ENCODE results near the gene SEPTIN1. TPM values are rescaled to one million over a fixed set of nuclear protein-coding genes. Genes with fewer than 3 reads are reported as not detected.

The SEPTIN1 gene
- polyA plus RNA-seq, 3 donors, result 0.31 to 0.60 (median 0.49) TPM

- Histone ChIP-seq H3K27me3 (ENCODE audit: control insufficient read depth in 2 of 2, insufficient read depth in 2 of 2, low read length in 2 of 2) (no peaks in the 10 kb centered on the region), H3K4me1 (ENCODE audit: control insufficient read depth in 1 of 2, insufficient read depth in 2 of 2, low read length in 2 of 2) (peaks cover 26 to 36% of the 10 kb centered on the region in 2 donors), H3K9me3 (replicated peaks in 1 of 2; ENCODE audit: control insufficient read depth in 1 of 2, insufficient read depth in 1 of 2, low read length in 2 of 2) (no peaks in the 10 kb centered on the region), H3K4me3 (replicated peaks in 1 of 3; ENCODE audit: low read depth in 2 of 3, low read length in 3 of 3) (peak overlapping the region; percentile 82 to 100 (median 96)), H3K27ac (ENCODE audit: low read depth in 1 of 2, low read length in 2 of 2) (peak overlapping the region; percentile 94 to 99), H3K79me2 (ENCODE audit: insufficient read depth, low read length) (peaks cover 55% of the 10 kb centered on the region), H3K4me2 (replicated peaks; ENCODE audit: extremely low read depth, low read length, poor library complexity, severe bottlenecking) (peak overlapping the region; percentile 100), H3K9ac (ENCODE audit: insufficient read depth, low read length, poor library complexity, severe bottlenecking) (peak overlapping the region; percentile 88), H4K20me1 (ENCODE audit: insufficient read depth, low read length) (peaks cover 70% of the 10 kb centered on the region), H2AFZ (ENCODE audit: insufficient read depth, low read depth, low read length, poor library complexity, severe bottlenecking) (peak overlapping the region; percentile 81), H3K36me3 (replicated peaks in 1 of 2; ENCODE audit: control insufficient read depth in 1 of 2, insufficient read depth in 2 of 2, low read length in 2 of 2) (peaks cover 61 to 72% of the 10 kb centered on the region in 2 donors)
- no peaks in the 10 kb centered on the region for H3K9me3 Mint-ChIP-seq
- H3K27me3 Mint-ChIP-seq (ENCODE audit: low read depth in 3 of 3), result peaks cover 0 to 1% (median 0%) of the 10 kb centered on the region in 3 donors
- under 1% methylated on average over 34 of the region's 36 CpGs for WGBS (ENCODE audit: insufficient coverage)
- peaks cover 59 to 69% of the 10 kb centered on the region in 2 donors for H3K36me3 Mint-ChIP-seq
- peaks cover 37% of the 10 kb centered on the region for H3K4me1 Mint-ChIP-seq
- TF ChIP-seq, protein P1, sequence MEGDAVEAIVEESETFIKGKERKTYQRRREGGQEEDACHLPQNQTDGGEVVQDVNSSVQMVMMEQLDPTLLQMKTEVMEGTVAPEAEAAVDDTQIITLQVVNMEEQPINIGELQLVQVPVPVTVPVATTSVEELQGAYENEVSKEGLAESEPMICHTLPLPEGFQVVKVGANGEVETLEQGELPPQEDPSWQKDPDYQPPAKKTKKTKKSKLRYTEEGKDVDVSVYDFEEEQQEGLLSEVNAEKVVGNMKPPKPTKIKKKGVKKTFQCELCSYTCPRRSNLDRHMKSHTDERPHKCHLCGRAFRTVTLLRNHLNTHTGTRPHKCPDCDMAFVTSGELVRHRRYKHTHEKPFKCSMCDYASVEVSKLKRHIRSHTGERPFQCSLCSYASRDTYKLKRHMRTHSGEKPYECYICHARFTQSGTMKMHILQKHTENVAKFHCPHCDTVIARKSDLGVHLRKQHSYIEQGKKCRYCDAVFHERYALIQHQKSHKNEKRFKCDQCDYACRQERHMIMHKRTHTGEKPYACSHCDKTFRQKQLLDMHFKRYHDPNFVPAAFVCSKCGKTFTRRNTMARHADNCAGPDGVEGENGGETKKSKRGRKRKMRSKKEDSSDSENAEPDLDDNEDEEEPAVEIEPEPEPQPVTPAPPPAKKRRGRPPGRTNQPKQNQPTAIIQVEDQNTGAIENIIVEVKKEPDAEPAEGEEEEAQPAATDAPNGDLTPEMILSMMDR (IDR thresholded peaks at IDR 0.05), result no peak
- H3K27ac Mint-ChIP-seq, result peak overlapping the region; percentile 97 to 100 (median 99)
- peak overlapping the region; percentile 97 for H3K4me3 Mint-ChIP-seq
- intact Hi-C loops (cut with micrococcal nuclease), result loop anchor here (2.0 to 10.0 kb wide), 2 partner anchors 16 to 50 kb away; partner anchors contain the start of genes TBC1D10B (in 1 of the 2) and ZNF771 (in 1 of the 2)
- DNase-seq, result peak in 1 of 3 donors; percentile 50
These were observed 27.8 kb downstream of the SEPTIN1 start for GRCh38 chr16:30354423-30355143.

DNA sequence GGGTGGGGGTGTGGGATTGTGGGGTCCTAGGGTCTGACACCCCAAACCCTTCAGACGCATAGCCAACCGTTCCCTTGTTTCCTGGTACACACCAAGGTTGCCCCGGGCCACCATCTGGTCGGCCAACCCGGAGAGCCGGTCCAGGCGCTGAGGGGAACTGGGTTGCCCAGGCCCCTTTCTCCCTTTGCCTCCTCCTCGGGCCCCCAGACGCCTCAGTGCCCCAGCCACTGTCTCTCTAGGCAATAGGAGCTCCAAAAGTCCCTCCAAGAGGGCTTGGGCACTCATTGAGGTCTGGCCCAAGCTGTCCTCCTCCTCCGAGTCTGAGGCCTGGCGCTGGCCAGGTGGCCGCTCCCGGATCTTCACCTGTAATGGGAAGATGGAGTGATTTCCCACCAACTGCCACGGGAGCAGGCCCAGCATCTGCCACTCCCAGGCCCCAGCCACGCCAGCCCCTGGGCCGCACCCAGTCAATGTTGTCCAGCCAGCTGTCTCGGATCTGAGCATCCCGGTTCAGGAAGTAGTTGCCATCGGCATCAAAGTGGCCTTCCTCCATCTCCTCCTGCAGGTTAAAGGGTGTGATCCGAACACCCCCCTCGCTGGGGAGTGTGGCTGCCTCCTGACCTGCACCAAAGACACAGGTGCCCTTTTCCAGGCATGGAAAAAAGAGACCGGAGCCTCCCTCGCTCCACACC lies 28.8 kb downstream of the SEPTIN1 start:
- H3K4me1 ChIP-seq (ENCODE audit: control insufficient read depth in 1 of 2, insufficient read depth in 2 of 2, low read length in 2 of 2), result peaks cover 26 to 36% of the 10 kb centered on the region in 2 donors

More for the DNA sequence above, 28.8 kb downstream of the SEPTIN1 start:
- intact Hi-C loops (cut with micrococcal nuclease), result loop anchor here (2.0 to 10.0 kb wide), 2 partner anchors 17 to 51 kb away; partner anchors contain the start of genes TBC1D10B (in 1 of the 2) and ZNF771 (in 1 of the 2)
- Histone ChIP-seq H3K4me2 (replicated peaks; ENCODE audit: extremely low read depth, low read length, poor library complexity, severe bottlenecking) (no peak overlapping the region), H4K20me1 (ENCODE audit: insufficient read depth, low read length) (peaks cover 60% of the 10 kb centered on the region), H3K4me3 (replicated peaks in 1 of 3; ENCODE audit: low read depth in 2 of 3, low read length in 3 of 3) (no peak overlapping the region), H3K27me3 (ENCODE audit: control insufficient read depth in 2 of 2, insufficient read depth in 2 of 2, low read length in 2 of 2) (no peaks in the 10 kb centered on the region), H3K9ac (ENCODE audit: insufficient read depth, low read length, poor library complexity, severe bottlenecking) (no peak overlapping the region), H3K36me3 (replicated peaks in 1 of 2; ENCODE audit: control insufficient read depth in 1 of 2, insufficient read depth in 2 of 2, low read length in 2 of 2) (peaks cover 51 to 62% of the 10 kb centered on the region in 2 donors), H2AFZ (ENCODE audit: insufficient read depth, low read depth, low read length, poor library complexity, severe bottlenecking) (no peak overlapping the region), H3K9me3 (replicated peaks in 1 of 2; ENCODE audit: control insufficient read depth in 1 of 2, insufficient read depth in 1 of 2, low read length in 2 of 2) (no peaks in the 10 kb centered on the region), H3K79me2 (ENCODE audit: insufficient read depth, low read length) (peaks cover 45% of the 10 kb centered on the region), H3K27ac (ENCODE audit: low read depth in 1 of 2, low read length in 2 of 2) (peak overlapping the region in 1 of 2 donors; percentile 99)
- TF ChIP-seq, protein P1 (IDR thresholded peaks at IDR 0.05), result no peak
- peak overlapping the region in 5 of 7 donors; percentile 15 to 100 (median 63) for H3K27ac Mint-ChIP-seq
- peaks cover 41% of the 10 kb centered on the region for H3K4me1 Mint-ChIP-seq
- H3K4me3 Mint-ChIP-seq, result no peak overlapping the region
- DNase-seq, result peak in 1 of 3 donors; percentile 6
- no peaks in the 10 kb centered on the region for H3K9me3 Mint-ChIP-seq
- peaks cover 58 to 65% of the 10 kb centered on the region in 2 donors for H3K36me3 Mint-ChIP-seq
- WGBS (ENCODE audit: insufficient coverage), result 94% methylated on average over 15 of the region's 23 CpGs
- peaks cover 0 to 1% (median 0%) of the 10 kb centered on the region in 3 donors for H3K27me3 Mint-ChIP-seq (ENCODE audit: low read depth in 3 of 3)

Measured in CD14-positive monocyte (primary cell).